ENCODE measurements around the gene S100A14. TPM values are rescaled to one million over a fixed set of nuclear protein-coding genes. Genes with fewer than 3 reads are reported as not detected.

S100A14 gene
- total and polyA plus RNA-seq, 2 of the 13 experiments (the other 11 are each of a cell fraction or from before 2014, with no cell fraction given) = 1.4 to 7.7 TPM

- TF ChIP-seq, protein P1, sequence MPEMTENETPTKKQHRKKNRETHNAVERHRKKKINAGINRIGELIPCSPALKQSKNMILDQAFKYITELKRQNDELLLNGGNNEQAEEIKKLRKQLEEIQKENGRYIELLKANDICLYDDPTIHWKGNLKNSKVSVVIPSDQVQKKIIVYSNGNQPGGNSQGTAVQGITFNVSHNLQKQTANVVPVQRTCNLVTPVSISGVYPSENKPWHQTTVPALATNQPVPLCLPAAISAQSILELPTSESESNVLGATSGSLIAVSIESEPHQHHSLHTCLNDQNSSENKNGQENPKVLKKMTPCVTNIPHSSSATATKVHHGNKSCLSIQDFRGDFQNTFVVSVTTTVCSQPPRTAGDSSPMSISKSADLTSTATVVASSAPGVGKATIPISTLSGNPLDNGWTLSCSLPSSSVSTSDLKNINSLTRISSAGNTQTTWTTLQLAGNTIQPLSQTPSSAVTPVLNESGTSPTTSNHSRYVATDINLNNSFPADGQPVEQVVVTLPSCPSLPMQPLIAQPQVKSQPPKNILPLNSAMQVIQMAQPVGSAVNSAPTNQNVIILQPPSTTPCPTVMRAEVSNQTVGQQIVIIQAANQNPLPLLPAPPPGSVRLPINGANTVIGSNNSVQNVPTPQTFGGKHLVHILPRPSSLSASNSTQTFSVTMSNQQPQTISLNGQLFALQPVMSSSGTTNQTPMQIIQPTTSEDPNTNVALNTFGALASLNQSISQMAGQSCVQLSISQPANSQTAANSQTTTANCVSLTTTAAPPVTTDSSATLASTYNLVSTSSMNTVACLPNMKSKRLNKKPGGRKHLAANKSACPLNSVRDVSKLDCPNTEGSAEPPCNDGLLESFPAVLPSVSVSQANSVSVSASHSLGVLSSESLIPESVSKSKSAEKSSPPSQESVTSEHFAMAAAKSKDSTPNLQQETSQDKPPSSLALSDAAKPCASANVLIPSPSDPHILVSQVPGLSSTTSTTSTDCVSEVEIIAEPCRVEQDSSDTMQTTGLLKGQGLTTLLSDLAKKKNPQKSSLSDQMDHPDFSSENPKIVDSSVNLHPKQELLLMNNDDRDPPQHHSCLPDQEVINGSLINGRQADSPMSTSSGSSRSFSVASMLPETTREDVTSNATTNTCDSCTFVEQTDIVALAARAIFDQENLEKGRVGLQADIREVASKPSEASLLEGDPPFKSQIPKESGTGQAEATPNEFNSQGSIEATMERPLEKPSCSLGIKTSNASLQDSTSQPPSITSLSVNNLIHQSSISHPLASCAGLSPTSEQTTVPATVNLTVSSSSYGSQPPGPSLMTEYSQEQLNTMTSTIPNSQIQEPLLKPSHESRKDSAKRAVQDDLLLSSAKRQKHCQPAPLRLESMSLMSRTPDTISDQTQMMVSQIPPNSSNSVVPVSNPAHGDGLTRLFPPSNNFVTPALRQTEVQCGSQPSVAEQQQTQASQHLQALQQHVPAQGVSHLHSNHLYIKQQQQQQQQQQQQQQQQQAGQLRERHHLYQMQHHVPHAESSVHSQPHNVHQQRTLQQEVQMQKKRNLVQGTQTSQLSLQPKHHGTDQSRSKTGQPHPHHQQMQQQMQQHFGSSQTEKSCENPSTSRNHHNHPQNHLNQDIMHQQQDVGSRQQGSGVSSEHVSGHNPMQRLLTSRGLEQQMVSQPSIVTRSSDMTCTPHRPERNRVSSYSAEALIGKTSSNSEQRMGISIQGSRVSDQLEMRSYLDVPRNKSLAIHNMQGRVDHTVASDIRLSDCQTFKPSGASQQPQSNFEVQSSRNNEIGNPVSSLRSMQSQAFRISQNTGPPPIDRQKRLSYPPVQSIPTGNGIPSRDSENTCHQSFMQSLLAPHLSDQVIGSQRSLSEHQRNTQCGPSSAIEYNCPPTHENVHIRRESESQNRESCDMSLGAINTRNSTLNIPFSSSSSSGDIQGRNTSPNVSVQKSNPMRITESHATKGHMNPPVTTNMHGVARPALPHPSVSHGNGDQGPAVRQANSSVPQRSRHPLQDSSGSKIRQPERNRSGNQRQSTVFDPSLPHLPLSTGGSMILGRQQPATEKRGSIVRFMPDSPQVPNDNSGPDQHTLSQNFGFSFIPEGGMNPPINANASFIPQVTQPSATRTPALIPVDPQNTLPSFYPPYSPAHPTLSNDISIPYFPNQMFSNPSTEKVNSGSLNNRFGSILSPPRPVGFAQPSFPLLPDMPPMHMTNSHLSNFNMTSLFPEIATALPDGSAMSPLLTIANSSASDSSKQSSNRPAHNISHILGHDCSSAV (CRISPR knock-in tag; IDR thresholded peaks at IDR 0.05; ENCODE audit: borderline replicate concordance) = 0 out of 2 replicates have a peak, but pooled peaks have one; percentile 82
- no peak for TF ChIP-seq ZNF790 (CRISPR knock-in tag; IDR thresholded peaks at IDR 0.05; ENCODE audit: borderline replicate concordance)
- TF ChIP-seq ZNF460 (CRISPR knock-in tag; IDR thresholded peaks at IDR 0.05; ENCODE audit: borderline replicate concordance) = peak; percentile 49; the same call in 1 of the 2 replicates
- TF ChIP-seq HMGXB3 (CRISPR knock-in tag; IDR thresholded peaks at IDR 0.05; ENCODE audit: borderline replicate concordance) = peak; percentile 79
- no peak for TF ChIP-seq MATR3 (CRISPR knock-in tag; IDR thresholded peaks at IDR 0.05)
- peak; percentile 96; the same call in 1 of the 2 replicates for TF ChIP-seq ZNF572 (CRISPR knock-in tag; IDR thresholded peaks at IDR 0.05)
- TF ChIP-seq AKAP8 (CRISPR knock-in tag; IDR thresholded peaks at IDR 0.05) = no peak; the same call in 1 of the 2 replicates
- no peak for TF ChIP-seq RARA (CRISPR knock-in tag; IDR thresholded peaks at IDR 0.05)
- TF ChIP-seq ZFP91 (CRISPR knock-in tag; IDR thresholded peaks at IDR 0.05; ENCODE audit: borderline replicate concordance) = peak; percentile 93
- TF ChIP-seq ZNF337 (CRISPR knock-in tag; IDR thresholded peaks at IDR 0.05; ENCODE audit: borderline replicate concordance, low read depth) = no peak
- TF ChIP-seq ZBTB21 (CRISPR knock-in tag; IDR thresholded peaks at IDR 0.05) = peak; percentile 74
These were observed 17.9 kb upstream of the S100A14 start, which contains the start of gene CHTOP (continued) for GRCh38 chr1:153633754-153634665.

Measured in HepG2 (cell line).